Measurements from ENCODE around the gene POLD2. TPM values are rescaled to one million over a fixed set of nuclear protein-coding genes. Genes with fewer than 3 reads are reported as not detected.

POLD2 gene
- total RNA-seq, 6 experiments from 2014 or later: 36.4 to 73.4 (median 57.3) TPM

GRCh38 chr7:44163591-44163990, 40.2 kb upstream of the POLD2 start:
- H3K27me3 ChIP-seq: no peaks in the 10 kb centered on the region
- H3K4me3 ChIP-seq: no peak overlapping the region
- no peak for TF ChIP-seq POLR2A (IDR thresholded peaks at IDR 0.05)
- no peak for TF ChIP-seq CTCF (IDR thresholded peaks at IDR 0.05)
- no peaks in the 10 kb centered on the region for H3K36me3 ChIP-seq
- H3K4me1 ChIP-seq: peaks cover 0 to 47% (median 24%) of the 10 kb centered on the region in 4 donors
- H3K9me3 ChIP-seq: no peaks in the 10 kb centered on the region
- 33% methylated on average over 1 of the region's 1 CpG for WGBS (ENCODE audit: insufficient coverage, low coverage, low lambda C conversion rate, missing lambda C conversion rate)
- intact Hi-C loops (cut with DNase I): no loop called here
- H3K27ac ChIP-seq: peak overlapping the region in 1 of 3 donors; percentile 60
- no peak for ATAC-seq
- no peak for DNase-seq

GRCh38 chr7:44162785-44163395, 39.5 kb upstream of the POLD2 start:
- WGBS (ENCODE audit: insufficient coverage, low coverage, low lambda C conversion rate, missing lambda C conversion rate): no CpG with 5 or more reads among the region's 1 CpG
- Histone ChIP-seq H3K9me3 (no peaks in the 10 kb centered on the region), H3K27ac (peak overlapping the region in 1 of 3 donors; percentile 60), H3K4me3 (no peak overlapping the region), H3K36me3 (no peaks in the 10 kb centered on the region), H3K4me1 (peaks cover 0 to 54% (median 27%) of the 10 kb centered on the region in 4 donors), H3K27me3 (no peaks in the 10 kb centered on the region)
- DNase-seq: peak in 2 of 3 donors; percentile 78 to 79
- ATAC-seq: peak; percentile 49 to 56 (median 50)
- TF ChIP-seq CTCF (IDR thresholded peaks at IDR 0.05) (no peak), POLR2A (IDR thresholded peaks at IDR 0.05) (no peak)
- intact Hi-C loops (cut with DNase I): no loop called here

- H3K4me1 ChIP-seq: peaks cover 0 to 61% (median 30%) of the 10 kb centered on the region in 4 donors
- no peak for TF ChIP-seq CTCF (IDR thresholded peaks at IDR 0.05)
- no peak for TF ChIP-seq POLR2A (IDR thresholded peaks at IDR 0.05)
- H3K27ac ChIP-seq: peak overlapping the region in 1 of 3 donors; percentile 60
- H3K36me3 ChIP-seq: no peaks in the 10 kb centered on the region
- WGBS (ENCODE audit: insufficient coverage, low coverage, low lambda C conversion rate, missing lambda C conversion rate): 11% methylated on average over 3 of the region's 4 CpGs
- H3K4me3 ChIP-seq: no peak overlapping the region
- intact Hi-C loops (cut with DNase I): no loop called here
- DNase-seq (peak; percentile 84 to 96 (median 95)), ATAC-seq (peak; percentile 52 to 81 (median 77))
- no peaks in the 10 kb centered on the region for H3K9me3 ChIP-seq
- no peaks in the 10 kb centered on the region for H3K27me3 ChIP-seq
These were observed 38.8 kb upstream of the POLD2 start for GRCh38 chr7:44162179-44162578.

DNA sequence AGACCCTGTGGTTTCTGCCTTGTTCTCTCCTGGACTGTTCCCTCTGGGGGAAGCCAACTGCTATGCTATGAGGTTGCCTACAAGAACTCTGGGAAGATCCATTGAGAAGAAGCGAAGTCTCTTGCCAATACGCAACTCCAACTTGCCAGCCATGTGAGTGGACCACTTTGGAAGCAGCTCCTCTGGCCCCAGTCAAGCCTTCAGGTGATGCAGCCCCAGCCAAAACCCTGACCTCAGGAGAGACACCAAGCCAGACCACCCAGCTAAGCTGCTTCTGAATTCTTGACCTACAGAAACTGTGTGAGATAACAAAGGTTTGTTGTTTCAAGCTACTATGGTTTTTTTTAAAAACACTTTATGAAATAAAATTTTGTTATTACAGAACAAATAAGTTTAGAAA, 38.0 kb upstream of the POLD2 start:
- Histone ChIP-seq H3K27me3 (no peaks in the 10 kb centered on the region), H3K36me3 (no peaks in the 10 kb centered on the region), H3K27ac (no peak overlapping the region), H3K4me1 (peaks cover 0 to 67% (median 34%) of the 10 kb centered on the region in 4 donors), H3K4me3 (no peak overlapping the region), H3K9me3 (no peaks in the 10 kb centered on the region)
- TF ChIP-seq POLR2A (IDR thresholded peaks at IDR 0.05) (no peak), CTCF (IDR thresholded peaks at IDR 0.05) (no peak)
- DNase-seq (no peak), ATAC-seq (no peak)
- intact Hi-C loops (cut with DNase I): no loop called here
- no CpG with 5 or more reads among the region's 2 CpGs for WGBS (ENCODE audit: insufficient coverage, low coverage, low lambda C conversion rate, missing lambda C conversion rate)
